EL (cell line): ENCODE measurements around the gene GLYATL1.

Experiments
- DNase-seq: peaks from one replicate; pipeline ENCODE4 v3.0.0-alpha.2; 2016

Gene GLYATL1

DNA sequence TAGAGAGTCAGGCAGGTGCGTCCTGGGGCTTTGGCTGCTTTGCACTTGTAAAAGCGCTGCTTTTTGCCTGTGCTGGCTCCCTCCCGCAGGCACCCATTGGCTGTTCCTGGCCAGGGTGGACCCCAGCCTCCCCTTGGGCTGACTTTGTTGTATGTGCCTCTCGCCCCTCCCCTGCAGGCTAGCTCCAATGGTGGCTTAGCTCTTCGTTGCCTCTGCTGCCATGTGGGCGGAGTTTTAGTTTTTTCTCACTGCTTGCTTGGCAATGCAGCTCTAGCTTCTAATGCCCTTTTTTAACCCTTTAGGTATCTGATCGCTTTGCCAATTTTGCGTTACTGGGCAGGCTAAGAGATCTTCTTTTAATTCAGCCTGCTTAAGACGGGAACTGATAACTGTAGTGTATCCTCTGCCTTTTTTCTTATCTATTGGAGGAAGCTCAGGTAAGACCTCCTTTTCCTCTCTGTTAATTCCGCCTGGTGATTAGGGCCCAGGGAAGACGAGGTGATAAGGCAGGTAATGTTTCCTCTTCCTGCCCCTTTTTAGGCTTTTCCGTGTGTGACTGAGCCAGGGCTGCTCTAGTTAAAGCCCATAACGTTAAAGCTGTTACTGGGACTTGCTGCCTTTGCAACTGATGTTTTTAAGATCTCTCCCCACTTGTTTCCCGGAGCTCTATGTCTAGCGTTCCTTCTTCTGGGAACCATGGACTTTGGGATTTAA is 11.7 kb upstream of the GLYATL1 start:
- peak; percentile 27 for DNase-seq

DNA sequence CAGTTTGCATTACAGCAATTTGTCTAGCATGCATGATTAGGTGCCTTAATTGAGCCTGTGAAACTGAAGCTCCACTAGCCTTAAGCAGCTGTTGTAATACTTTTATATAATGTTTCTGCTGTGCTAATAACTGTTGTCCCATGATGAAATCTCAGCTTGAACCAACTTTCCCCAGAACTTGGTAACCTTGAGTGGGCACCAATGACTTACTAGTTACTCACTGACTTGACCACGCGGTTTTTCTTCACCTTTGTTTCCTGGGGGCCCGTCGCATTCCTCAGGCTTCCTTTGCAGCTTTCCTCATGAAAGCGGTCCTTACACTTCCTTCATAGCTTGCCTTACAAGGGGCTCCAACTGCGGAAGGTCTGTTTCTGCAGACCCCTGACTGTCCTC is 11.2 kb upstream of the GLYATL1 start:
- peak; percentile 19 for DNase-seq

- DNase-seq, result no peak
Measured at GRCh38 chr11:58928691-58929090, 10.6 kb upstream of the GLYATL1 start.

- no peak for DNase-seq
Measured at GRCh38 chr11:58930926-58931325, 8.4 kb upstream of the GLYATL1 start.

- DNase-seq, result no peak
Measured at GRCh38 chr11:58933661-58934060, 5.6 kb upstream of the GLYATL1 start.

DNA sequence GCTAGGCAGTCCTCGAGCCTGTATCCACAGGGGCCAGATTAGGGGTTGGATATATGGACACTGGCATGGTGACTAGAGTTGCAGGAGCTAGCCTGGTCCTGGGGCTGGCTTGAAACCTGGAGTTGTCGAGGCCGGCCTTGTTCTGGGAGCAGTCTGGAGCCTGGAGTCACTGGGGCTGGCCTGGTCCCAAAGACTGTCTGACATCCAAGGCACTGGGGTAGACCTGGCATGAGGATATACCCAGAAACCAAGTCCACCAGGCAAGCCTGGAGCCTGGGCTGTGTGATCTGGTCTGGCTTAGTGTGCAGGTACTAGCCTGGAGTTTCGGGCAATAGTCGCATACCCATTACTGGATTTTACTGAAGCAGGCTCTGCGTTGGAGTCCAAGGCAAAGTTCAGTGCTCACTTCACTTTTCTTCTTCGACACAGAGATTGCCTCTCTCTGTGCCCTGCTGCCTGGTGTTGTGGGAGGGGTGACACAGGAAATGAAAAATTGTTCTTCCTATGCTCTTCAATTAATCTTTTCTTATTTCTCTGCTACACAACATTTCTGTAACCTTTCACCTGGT is 4.3 kb upstream of the GLYATL1 start:
- no peak for DNase-seq

DNA sequence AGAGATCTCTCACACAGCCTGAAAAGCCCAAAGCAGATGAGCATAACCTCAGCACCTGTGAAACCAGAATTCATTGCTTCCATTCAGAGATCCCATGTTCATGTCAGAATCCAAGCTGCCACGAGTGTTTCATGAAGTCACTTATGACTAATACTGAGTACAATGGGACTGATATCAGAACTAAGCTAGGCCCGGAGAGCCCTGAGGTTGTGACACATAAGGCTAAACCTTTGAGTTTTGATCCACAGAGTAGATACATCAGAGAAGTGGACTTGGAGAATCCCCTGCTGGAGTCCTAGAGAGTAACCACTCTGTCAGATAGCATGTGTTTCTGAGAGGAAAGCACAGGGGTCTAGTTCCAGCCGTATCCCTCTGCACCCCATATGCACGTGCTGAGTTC is 890 bp upstream of the GLYATL1 start:
- DNase-seq, result no peak

DNA sequence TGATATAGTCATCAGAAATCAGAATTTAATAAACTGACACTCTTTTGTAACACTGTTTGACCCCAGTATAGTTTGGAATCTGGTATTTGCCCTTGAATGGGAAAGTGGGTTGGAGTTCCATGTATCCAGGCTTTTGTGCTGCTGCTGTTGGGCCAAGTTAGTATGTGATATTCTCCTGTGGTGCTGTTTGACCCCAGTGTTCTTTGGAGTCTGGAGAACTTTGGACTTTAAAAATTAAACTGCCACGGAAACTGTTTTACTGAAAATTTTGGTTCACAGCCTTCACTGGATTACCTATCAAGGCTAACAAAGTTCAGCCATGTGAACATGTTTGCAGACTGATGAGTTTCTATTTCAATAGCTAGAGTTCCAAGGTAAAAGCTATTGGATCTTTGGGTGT is 740 bp downstream of the GLYATL1 start:
- no peak for DNase-seq

- no peak for DNase-seq
Measured at GRCh38 chr11:58941838-58942237, 2.5 kb downstream of the GLYATL1 start.

GRCh38 chr11:58945663-58946062 is 6.4 kb downstream of the GLYATL1 start:
- no peak for DNase-seq

- DNase-seq, result no peak
Measured at GRCh38 chr11:58949184-58949583, 9.9 kb downstream of the GLYATL1 start.

GRCh38 chr11:58957922-58958321 is 18.6 kb downstream of the GLYATL1 start:
- no peak for DNase-seq

- peak; percentile 29 for DNase-seq
Measured at GRCh38 chr11:58958500-58958899, 19.2 kb downstream of the GLYATL1 start.

- peak; percentile 56 for DNase-seq
Measured at GRCh38 chr11:58963551-58964104, 24.3 kb downstream of the GLYATL1 start.

DNA sequence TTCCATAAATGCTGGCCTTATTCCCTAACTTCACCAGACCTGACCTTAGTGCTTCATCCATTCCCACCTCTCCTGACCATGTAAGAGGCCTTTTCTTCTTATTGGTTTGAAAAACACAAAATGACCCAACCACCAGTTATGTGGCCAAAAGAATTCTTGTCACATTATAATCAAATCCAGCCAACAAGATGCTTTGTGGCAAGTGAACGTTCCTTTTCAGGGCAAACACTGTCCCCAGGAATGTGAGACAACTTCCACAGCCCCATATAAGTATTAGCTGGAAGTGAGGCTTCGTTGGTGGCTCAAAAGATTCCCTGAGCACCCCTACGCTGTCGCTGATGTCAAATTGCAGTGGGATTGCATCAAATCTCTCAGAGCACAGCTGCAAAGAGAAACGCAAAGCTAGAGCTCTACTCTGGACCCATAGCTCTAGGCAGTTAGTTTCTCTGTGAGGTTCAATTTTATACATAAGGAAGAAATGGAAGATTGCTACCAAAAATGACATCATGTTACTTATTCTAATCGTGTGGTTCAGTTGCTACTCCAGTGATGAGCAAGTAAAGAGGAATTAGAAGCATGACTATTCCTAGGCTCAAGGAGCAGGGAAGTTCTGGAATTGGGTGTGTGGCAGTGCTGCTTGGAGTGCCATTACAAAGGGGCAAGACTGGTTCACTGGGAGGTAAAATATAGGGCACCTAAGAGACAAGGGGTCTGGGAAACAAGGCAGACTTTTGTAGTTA is 26.1 kb downstream of the GLYATL1 start:
- peak; percentile 78 for DNase-seq

DNA sequence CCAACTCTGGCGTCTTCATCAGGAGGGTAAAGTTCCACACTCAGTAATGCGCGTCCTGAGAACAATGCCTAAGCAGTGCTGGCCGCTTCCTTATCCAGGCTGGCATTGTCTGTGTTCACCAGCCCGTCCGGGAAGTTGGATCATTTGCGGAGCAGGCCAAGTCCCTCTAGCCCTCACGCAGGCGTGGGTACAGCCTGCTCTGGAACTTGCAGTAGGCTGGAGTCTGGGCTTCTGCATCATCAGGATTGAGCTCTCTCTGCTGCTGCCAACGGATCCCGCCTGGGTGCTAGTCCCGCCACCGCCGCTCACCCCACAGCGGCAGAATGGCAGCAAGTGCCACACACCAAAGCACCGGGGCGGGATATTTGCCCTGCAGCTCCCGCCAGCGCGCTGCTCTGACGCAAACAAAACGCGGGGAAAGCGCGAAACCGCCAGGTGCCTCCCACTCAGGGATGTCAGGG is 29.0 kb downstream of the GLYATL1 start:
- no peak for DNase-seq

DNA sequence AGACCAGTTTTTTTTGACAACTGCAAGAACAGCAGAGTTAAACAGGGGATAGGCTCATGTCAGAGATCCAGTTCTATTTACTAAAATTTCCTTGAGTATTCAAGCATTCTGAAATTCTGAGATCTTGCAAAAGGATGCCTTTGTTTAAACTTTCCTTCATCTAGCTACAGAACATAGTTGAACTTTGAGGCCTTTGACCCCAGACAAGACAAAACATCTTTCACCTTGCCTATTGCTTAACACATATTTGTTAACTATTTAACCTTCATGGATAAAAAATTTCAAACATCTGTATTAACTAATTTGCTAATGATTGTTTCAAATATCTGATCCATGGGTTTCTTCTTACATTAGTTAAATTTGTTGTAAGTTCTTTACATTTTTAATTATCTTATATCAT is 38.2 kb downstream of the GLYATL1 start:
- DNase-seq, result no peak

DNA sequence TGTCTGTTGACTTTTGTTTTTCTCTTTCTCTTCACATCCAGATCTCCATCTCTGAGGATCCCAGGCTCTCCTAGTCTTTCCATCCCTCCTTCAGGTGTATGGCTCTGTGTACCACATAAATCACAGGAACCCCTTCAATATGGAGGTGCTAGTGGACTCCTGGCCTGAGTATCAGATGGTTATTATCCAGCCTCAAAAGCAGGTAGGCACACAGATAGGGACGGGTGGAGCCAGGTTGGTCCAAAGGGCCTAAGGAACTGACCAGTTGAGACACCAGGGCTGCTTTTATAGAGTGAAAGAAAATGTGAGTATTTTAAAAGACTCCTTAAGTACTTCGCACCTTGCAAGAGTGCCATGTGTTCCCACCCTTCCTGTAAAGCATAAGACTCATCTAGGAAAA is 39.9 kb downstream of the GLYATL1 start:
- no peak for DNase-seq

DNA sequence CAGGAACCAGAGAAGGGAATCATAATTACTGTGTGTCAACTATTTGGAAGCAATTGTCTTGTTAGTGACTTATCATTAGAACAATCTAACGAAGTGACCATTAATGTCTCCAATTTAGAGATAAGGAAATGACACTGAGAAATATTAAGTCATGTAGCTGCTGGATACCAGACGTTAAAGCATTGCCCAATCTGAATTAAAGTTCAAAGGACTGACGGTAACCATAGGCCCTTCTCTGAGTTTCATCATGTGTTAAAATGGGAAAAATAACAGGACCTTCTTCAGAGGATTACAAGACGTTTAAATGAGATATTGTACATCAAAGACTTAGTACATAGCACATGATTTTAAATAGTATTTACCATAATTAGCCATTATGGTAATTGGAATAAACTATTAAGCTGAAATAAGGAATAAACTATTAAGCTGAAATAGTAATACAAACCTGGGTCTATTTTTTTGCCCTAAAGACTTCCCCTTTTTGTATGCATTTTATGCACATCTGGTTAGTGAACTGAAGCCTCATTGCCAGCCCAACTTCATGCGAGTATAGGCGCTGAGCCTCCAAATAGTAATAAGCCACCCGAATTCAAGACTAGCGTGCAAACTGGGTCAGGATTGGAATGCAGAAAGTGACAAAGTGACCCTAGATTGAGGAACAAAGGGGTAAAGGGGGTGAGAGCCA is 41.0 kb downstream of the GLYATL1 start:
- no peak for DNase-seq

DNA sequence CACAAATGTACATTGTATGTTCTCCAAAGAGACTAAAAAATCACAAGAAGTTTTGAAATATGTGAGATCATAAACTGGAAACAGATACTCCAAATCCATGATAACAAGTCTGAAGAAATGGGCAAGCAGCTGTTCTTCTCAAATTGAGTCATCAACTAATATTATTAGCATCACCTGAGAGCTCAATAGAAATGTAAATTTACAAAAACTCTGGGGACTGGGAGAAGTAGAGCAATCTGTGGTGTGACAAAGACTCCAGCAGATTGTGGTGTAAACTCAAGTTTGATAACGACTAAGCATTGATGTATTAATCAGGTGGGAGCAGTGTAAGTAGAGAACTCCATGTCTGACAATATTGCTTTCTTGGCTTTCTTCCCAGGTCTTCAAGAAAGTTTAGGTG is 53.2 kb downstream of the GLYATL1 start:
- DNase-seq, result no peak

DNA sequence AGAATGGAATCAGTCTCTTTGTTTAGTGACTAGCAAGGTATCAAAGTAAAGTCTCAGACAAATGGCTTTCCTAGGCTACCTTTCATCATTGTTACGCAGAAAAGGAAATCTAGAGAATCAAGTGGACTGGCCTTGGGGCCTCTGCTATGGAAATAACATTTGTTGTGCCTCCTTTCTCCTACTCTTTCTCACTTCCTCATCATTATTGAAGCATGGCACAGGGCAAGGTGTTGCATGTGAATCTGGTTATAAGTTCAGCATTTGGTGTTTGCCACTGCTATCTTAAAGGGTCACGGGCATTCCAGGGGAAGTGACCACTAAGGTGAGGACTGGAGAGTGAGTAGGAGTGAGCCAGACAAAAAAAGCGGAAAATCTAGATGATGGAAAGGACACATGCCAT is 54.9 kb downstream of the GLYATL1 start:
- DNase-seq, result no peak

DNA sequence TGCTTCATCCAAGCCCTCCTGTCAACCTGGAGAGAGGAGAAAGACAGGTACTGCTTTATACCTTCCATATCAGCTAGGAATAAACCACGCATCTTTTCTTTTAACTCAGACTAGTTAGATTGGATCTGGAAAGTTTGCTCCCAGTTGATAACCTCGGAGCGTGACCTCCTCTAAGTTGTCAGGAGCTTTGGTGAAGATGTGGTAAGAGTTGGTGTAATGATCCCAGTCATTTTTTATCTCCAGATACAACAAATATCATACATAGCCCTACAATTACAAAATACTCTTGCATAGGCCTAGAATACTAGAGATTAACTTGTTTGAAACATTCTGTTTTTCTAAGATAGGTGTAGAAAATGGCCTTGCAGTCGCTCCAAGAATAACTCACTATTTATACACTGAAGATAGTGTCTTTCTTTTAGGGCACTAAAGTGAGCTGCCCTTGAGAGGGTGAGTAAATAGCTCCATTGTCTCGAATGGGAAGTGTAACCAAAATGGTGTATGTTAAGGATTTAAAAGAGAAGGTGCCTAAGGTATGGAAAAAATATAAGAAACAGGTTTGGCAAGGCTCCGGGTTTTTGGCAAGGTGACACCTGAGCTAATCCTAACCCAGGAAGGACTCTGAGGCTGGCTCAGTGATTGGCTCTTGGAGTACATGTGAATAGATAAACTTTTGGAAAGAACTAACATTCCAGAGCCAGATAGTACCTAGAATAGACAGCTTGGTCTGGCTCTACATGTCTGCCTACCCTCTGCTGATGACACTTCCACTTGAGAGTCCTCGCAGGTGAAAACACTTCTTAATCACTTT is 59.4 kb downstream of the GLYATL1 start:
- no peak for DNase-seq
